GM23248 (cell line): ENCODE measurements around the gene SCNM1. TPM values are rescaled to one million over a fixed set of nuclear protein-coding genes. Genes with fewer than 3 reads are reported as not detected.

Experiments
- DNase-seq: peaks from one replicate; pipeline ENCODE4 v3.0.0-alpha.2; 2015
- H2AFZ ChIP-seq: fragments of 200-600 bp; sonication (generic); 2 replicates; pipeline ENCODE4 v1.6.1; 2016; ENCODE audit warnings: antibody characterized with exemption
- H3F3A ChIP-seq: fragments of 200-600 bp; sonication (generic); 2 replicates; pipeline ENCODE4 v1.6.1; 2016; ENCODE audit warnings: mild to moderate bottlenecking, antibody characterized with exemption, mixed run types; ENCODE audit not compliant: insufficient read depth
- H3K27ac ChIP-seq: fragments of 200-600 bp; sonication (generic); 2 replicates; pipeline ENCODE4 v1.5.1; 2016; ENCODE audit warnings: mild to moderate bottlenecking
- H3K27me3 ChIP-seq: fragments of 200-600 bp; sonication (generic); replicated peaks from 2 replicates; pipeline ENCODE4 v1.6.1; 2016; ENCODE audit warnings: mild to moderate bottlenecking; ENCODE audit not compliant: insufficient read depth
- H3K36me3 ChIP-seq: fragments of 200-600 bp; sonication (generic); 2 replicates; pipeline ENCODE4 v1.6.1; 2016; ENCODE audit warnings: low read depth, mild to moderate bottlenecking
- H3K4me1 ChIP-seq: fragments of 200-600 bp; sonication (generic); 2 replicates; pipeline ENCODE4 v1.6.1; 2016; ENCODE audit warnings: mild to moderate bottlenecking; ENCODE audit not compliant: insufficient read depth
- H3K4me2 ChIP-seq: fragments of 200-600 bp; sonication (generic); one replicate; pipeline ENCODE4 v1.6.1; 2016; ENCODE audit warnings: mild to moderate bottlenecking; ENCODE audit not compliant: unreplicated experiment
- H3K4me3 ChIP-seq: fragments of 200-600 bp; sonication (generic); 2 replicates; pipeline ENCODE4 v1.5.1; 2016; ENCODE audit warnings: mild to moderate bottlenecking
- H3K79me2 ChIP-seq: fragments of 200-600 bp; sonication (generic); 2 replicates; pipeline ENCODE4 v1.6.1; 2016; ENCODE audit warnings: mild to moderate bottlenecking; ENCODE audit not compliant: insufficient read depth
- H3K9ac ChIP-seq: fragments of 200-600 bp; sonication (generic); 2 replicates; pipeline ENCODE4 v1.6.1; 2016; ENCODE audit warnings: mild to moderate bottlenecking
- H3K9me2 ChIP-seq: fragments of 200-600 bp; sonication (generic); 2 replicates; pipeline ENCODE4 v1.6.1; 2016; ENCODE audit warnings: mixed run types, mild to moderate bottlenecking, moderate library complexity; ENCODE audit not compliant: insufficient read depth
- H3K9me3 ChIP-seq: fragments of 200-600 bp; sonication (generic); one replicate; pipeline ENCODE4 v1.6.1; 2017; ENCODE audit warnings: low read depth
- H4K20me1 ChIP-seq: fragments of 200-600 bp; sonication (generic); 2 replicates; pipeline ENCODE4 v1.6.0; 2016; ENCODE audit not compliant: insufficient read depth
- EZH2 ChIP-seq: fragments of 200-600 bp; sonication (generic); IDR thresholded peaks from 2 replicates; pipeline ENCODE4 v1.6.1; 2018; ENCODE audit warnings: antibody characterized with exemption, mild to moderate bottlenecking; ENCODE audit not compliant: insufficient read depth, poor library complexity, severe bottlenecking
- EZH2phosphoT487 ChIP-seq: fragments of 200-600 bp; sonication (generic); IDR thresholded peaks from 2 replicates; pipeline ENCODE4 v1.6.1; 2018; ENCODE audit warnings: antibody characterized with exemption, moderate library complexity, mild to moderate bottlenecking, low read depth; ENCODE audit not compliant: insufficient read depth
- WGBS, 2 experiments: methylation state at CpG; one replicate each; pipeline ENCODE4 v1.1.6; 2015 to 2017; ENCODE audit warnings: low lambda C conversion rate in 2 of 2, low coverage in 1 of 2; ENCODE audit errors: missing lambda C conversion rate in 2 of 2; 5-methylcytosine and 5-hydroxymethylcytosine counted together
- in situ Hi-C: fragments of 300-500 bp; cut with MboI; formaldehyde crosslinking; loops from 2 replicates; pipeline ENCODE4 v1.15.0; 2020
- polyA plus RNA-seq: library from polyadenylated mRNA; unstranded; fragments of >200 nt; fragmentation: Nextera tagmentation; extraction: Ambion mirVana; gene quantifications from 2 replicates; pipeline ENCODE4 v1.2.1, GENCODE V29; 2016
- total RNA-seq: library from RNA; depleted of rRNA; stranded (reverse); fragments of >200 nt; shearing (Covaris generic); gene quantifications from 2 replicates; pipeline ENCODE4 v1.2.3, GENCODE V29; 2014

SCNM1 gene
- total and polyA plus RNA-seq, 2 experiments from 2014 or later, result 35.2 to 77.4 TPM

DNA sequence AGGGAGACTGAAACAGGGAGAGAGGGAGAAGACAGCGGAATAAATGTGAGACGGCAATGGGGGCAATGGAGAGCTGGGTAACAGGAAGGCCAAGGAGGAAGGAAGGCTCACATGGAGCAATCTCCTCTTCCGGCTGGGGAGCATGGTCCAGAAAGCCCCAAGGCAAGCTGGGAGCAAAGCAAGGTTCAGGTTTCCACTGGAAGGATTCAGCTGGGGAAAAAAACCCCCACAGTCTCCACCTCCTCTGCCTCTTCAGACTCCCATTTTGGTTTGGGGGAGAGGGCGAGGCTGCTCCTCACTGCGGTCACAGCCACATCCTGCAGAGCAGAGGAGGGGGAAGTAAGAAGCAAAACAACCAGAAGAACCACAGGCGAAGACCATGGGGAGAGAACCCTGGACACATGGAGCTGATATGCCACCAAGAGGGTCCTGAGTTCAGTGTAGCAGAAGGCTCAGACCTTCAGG lies 8.8 kb upstream of the SCNM1 start:
- Histone ChIP-seq H3K4me2 (no peak overlapping the region), H3K27ac (no peak overlapping the region), H3K36me3 (peaks cover 15% of the 10 kb centered on the region; the same call in 1 of the 2 replicates), H3K79me2 (no peaks in the 10 kb centered on the region), H3K27me3 (no peaks in the 10 kb centered on the region), H2AFZ (no peak overlapping the region), H3K9me2 (no peaks in the 10 kb centered on the region), H4K20me1 (no peaks in the 10 kb centered on the region), H3F3A (0 out of 2 replicates have a peak, but pooled peaks cover 5% of the 10 kb centered on the region), H3K9ac (no peak overlapping the region), H3K4me3 (no peak overlapping the region), H3K9me3 (no peaks in the 10 kb centered on the region), H3K4me1 (no peaks in the 10 kb centered on the region)
- no peak for DNase-seq
- WGBS, 2 experiments, result 83 to 84% methylated on average over 6 of the region's 6 CpGs
- in situ Hi-C loops, result no loop called here
- TF ChIP-seq EZH2 (no peak), EZH2phosphoT487 (no peak)

DNA sequence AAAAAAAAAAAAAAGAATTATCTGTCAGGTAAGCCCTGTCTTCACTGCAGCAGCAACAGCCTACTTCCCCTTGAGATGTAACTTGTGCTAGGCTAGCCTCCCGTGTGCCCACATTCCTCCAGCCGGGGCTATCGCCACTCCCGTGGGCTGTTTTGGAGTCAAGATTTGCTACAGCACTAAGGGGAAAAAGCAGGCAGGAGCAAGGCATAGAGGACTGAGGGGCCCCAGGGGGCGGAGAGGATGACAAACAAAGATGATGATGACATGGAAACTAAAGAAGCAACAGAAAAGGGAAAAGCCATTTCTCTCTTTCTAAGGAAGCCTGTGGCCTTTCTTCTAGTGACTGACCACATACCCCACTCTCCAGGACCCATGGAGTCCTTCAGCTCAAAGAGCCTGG lies 7.6 kb upstream of the SCNM1 start:
- Histone ChIP-seq H3K36me3 (peaks cover 15% of the 10 kb centered on the region; the same call in 1 of the 2 replicates), H3K27ac (no peak overlapping the region), H3K9me2 (no peaks in the 10 kb centered on the region), H3K79me2 (peaks cover 9% of the 10 kb centered on the region; the same call in 1 of the 2 replicates), H3K4me1 (no peaks in the 10 kb centered on the region), H3K27me3 (no peaks in the 10 kb centered on the region), H3K4me2 (no peak overlapping the region), H3F3A (0 out of 2 replicates have a peak, but pooled peaks cover 5% of the 10 kb centered on the region), H2AFZ (no peak overlapping the region), H3K4me3 (no peak overlapping the region), H3K9ac (no peak overlapping the region), H3K9me3 (no peaks in the 10 kb centered on the region), H4K20me1 (no peaks in the 10 kb centered on the region)
- in situ Hi-C loops, result no loop called here
- 81 to 82% methylated on average over 5 of the region's 5 CpGs for WGBS, 2 experiments
- no peak for TF ChIP-seq EZH2phosphoT487
- DNase-seq, result no peak

DNA sequence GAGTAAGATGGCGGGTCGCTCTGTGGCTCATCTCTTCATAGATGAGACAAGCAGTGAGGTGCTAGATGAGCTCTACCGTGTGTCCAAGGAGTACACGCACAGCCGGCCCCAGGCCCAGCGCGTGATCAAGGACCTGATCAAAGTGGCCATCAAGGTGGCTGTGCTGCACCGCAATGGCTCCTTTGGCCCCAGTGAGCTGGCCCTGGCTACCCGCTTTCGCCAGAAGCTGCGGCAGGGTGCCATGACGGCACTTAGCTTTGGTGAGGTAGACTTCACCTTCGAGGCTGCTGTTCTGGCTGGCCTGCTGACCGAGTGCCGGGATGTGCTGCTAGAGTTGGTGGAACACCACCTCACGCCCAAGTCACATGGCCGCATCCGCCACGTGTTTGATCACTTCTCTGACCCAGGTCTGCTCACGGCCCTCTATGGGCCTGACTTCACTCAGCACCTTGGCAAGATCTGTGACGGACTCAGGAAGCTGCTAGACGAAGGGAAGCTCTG lies 7.1 kb upstream of the SCNM1 start:
- Histone ChIP-seq H3K79me2 (peaks cover 14% of the 10 kb centered on the region), H2AFZ (no peak overlapping the region), H3K4me1 (no peaks in the 10 kb centered on the region), H3K4me3 (no peak overlapping the region), H3K9ac (no peak overlapping the region), H3K27ac (no peak overlapping the region), H3K4me2 (no peak overlapping the region), H3K36me3 (peaks cover 15% of the 10 kb centered on the region; the same call in 1 of the 2 replicates), H3K9me2 (no peaks in the 10 kb centered on the region), H3K27me3 (no peaks in the 10 kb centered on the region), H4K20me1 (no peaks in the 10 kb centered on the region), H3K9me3 (no peaks in the 10 kb centered on the region), H3F3A (0 out of 2 replicates have a peak, but pooled peaks cover 5% of the 10 kb centered on the region)
- no peak for DNase-seq
- TF ChIP-seq EZH2phosphoT487 (no peak), EZH2 (no peak)
- in situ Hi-C loops, result no loop called here
- WGBS, 2 experiments, result 94% methylated on average over 22 of the region's 22 CpGs

DNA sequence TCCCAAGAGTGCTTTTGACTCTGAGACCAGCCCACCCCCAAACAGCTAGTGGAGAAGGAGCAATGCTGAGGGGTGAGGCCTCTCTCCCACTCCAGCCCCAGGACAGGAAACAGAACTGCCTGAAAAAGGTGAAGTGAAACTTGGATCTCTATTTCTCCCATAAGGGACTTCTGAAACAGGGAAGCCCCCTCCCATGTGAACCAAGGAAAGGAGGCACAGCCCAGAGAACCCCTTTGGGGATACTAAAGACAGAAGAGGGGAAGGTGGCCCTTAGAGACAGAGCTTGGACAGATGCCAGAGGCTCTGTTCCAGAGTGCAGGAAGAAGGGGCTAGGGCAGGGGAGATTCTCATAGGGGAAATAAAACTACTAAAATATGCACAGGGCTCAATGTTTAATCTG lies 6.6 kb upstream of the SCNM1 start:
- peaks cover 5% of the 10 kb centered on the region; the same call in 1 of the 2 replicates for H3K4me1 ChIP-seq
- no peaks in the 10 kb centered on the region for H3K27me3 ChIP-seq
- H3K79me2 ChIP-seq, result peaks cover 20% of the 10 kb centered on the region
- H4K20me1 ChIP-seq, result no peaks in the 10 kb centered on the region
- TF ChIP-seq EZH2phosphoT487 (no peak), EZH2 (no peak)
- no peak for DNase-seq
- H3K27ac ChIP-seq, result no peak overlapping the region
- H2AFZ ChIP-seq, result no peak overlapping the region
- no peak overlapping the region for H3K4me3 ChIP-seq
- H3K9me2 ChIP-seq, result no peaks in the 10 kb centered on the region
- H3K9me3 ChIP-seq, result no peaks in the 10 kb centered on the region
- H3K9ac ChIP-seq, result no peak overlapping the region
- 0 out of 2 replicates have a peak, but pooled peaks cover 5% of the 10 kb centered on the region for H3F3A ChIP-seq
- no peak overlapping the region for H3K4me2 ChIP-seq
- in situ Hi-C loops, result no loop called here
- H3K36me3 ChIP-seq, result peaks cover 15% of the 10 kb centered on the region; the same call in 1 of the 2 replicates
